Measurements from ENCODE around the gene TTLL13.

DNA sequence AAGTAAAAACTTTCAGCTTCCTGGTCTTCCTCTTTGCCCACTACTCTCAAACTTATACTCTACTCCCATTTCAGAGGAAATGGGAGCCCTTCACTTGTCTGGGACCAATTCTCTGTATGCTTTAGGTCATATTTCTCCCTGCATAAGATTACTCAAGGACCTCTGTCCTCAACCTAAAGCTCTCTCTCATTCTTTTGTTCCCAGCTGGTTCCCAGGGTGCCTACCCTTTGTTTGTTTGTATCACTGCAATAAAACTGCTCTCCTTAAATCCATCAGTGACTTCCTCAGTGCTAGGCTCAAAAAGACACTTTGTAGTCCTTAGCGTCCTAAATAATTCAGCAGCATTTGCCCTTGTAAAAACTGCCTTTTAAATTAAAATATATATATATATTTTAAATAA is 19.1 kb downstream of the TTLL13 start:
- TF ChIP-seq POLR2A (IDR thresholded peaks at IDR 0.05; ENCODE audit: low read length) (no peak), GATA1 (IDR thresholded peaks at IDR 0.05; ENCODE audit: low read depth, low read length) (no peak)

All from erythroblast (primary cell).